ENCODE measurements around the gene ZNF784.
A peak's percentile ranks its signal among the peaks of the same experiment; 100 is the strongest.

ZNF784 gene

GRCh38 chr19:55581823-55582223, 42.5 kb downstream of the ZNF784 start:
- Histone ChIP-seq H2BK15ac (ENCODE audit: low read depth, poor library complexity, severe bottlenecking) (no peak overlapping the region), H3K4ac (ENCODE audit: low read depth in 1 of 2, low read length in 2 of 2) (no peak overlapping the region), H2BK120ac (ENCODE audit: low read depth, low read length) (no peak overlapping the region), H3K14ac (ENCODE audit: low read length in 2 of 2) (no peak overlapping the region), H3K27ac (ENCODE audit: low read length, poor library complexity, severe bottlenecking) (peak overlapping the region; percentile 99), H3K79me1 (replicated peaks; ENCODE audit: low read length, poor library complexity, severe bottlenecking) (peaks cover 2% of the 10 kb centered on the region), H4K91ac (ENCODE audit: low read length) (no peak overlapping the region), H3K27me3 (ENCODE audit: control insufficient read depth in 1 of 2, insufficient read depth in 1 of 2, low read length in 2 of 2) (no peaks in the 10 kb centered on the region), H2BK5ac (ENCODE audit: low read depth, low read length, poor library complexity, severe bottlenecking) (peak overlapping the region; percentile 90), H3K36me3 (ENCODE audit: control insufficient read depth in 1 of 2, insufficient read depth in 2 of 2, low read depth in 1 of 2, low read length in 2 of 2) (peaks cover 10 to 27% of the 10 kb centered on the region in 2 experiments), H3K9ac (ENCODE audit: low read length) (no peak overlapping the region), H3K4me1 (ENCODE audit: control insufficient read depth, insufficient read depth, low read depth, low read length) (peaks cover 47% of the 10 kb centered on the region), H3K4me3 (ENCODE audit: insufficient read depth in 1 of 2, low read depth in 1 of 2, low read length in 2 of 2) (peak overlapping the region in 1 of 2 experiments; percentile 90), H4K8ac (ENCODE audit: low read length) (peak overlapping the region; percentile 21), H3K18ac (ENCODE audit: low read depth in 1 of 2, low read length in 2 of 2) (no peak overlapping the region), H3K9me3 (ENCODE audit: control insufficient read depth, low read length) (no peaks in the 10 kb centered on the region), H3K23ac (ENCODE audit: low read length in 2 of 2) (no peak overlapping the region), H2BK12ac (ENCODE audit: low read length in 2 of 2) (no peak overlapping the region), H2AK5ac (ENCODE audit: low read length, severe bottlenecking) (peak overlapping the region; percentile 66), H3K4me2 (ENCODE audit: low read length, poor library complexity, severe bottlenecking) (peak overlapping the region; percentile 73), H2AFZ (ENCODE audit: low read depth, low read length) (no peak overlapping the region)
- WGBS = 47% methylated on average over 6 of the region's 6 CpGs
- DNase-seq = no peak

DNA sequence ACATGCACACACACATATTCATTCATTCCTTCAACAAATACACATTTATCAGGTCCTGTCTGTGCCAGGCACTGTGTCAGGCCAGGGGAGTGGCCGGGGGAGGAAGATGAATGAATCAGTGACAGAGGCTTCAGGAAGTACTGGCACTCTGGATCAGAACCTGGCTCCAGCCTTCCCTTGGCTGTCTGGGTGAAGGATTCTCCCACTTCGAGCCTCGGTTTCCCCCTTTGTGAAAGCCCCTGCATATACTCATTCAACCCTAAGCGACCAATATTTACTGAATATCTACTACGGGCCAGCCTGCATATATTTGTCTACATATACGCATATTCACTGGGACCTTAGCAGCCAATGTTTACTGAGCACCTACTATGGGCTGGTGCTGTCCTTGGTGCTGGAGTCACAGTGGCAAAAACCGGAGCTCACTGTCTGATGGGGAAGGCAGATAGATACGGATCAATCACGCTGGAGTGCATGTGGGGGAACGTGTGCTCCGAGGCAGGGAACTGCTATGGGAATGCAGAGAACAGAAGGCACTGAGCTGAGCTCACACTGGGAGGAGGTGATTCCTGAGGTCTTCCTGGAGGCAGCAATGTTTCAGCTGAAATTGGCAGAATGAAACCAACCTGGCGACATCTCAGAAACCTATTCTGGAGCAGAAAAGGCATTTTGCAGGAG, 43.1 kb downstream of the ZNF784 start:
- peaks cover 2% of the 10 kb centered on the region for H3K79me1 ChIP-seq (replicated peaks; ENCODE audit: low read length, poor library complexity, severe bottlenecking)
- H3K27ac ChIP-seq (ENCODE audit: low read length, poor library complexity, severe bottlenecking) = peak overlapping the region; percentile 99
- DNase-seq = peak; percentile 12
- no peaks in the 10 kb centered on the region for H3K9me3 ChIP-seq (ENCODE audit: control insufficient read depth, low read length)
- peak overlapping the region; percentile 69 for H2BK5ac ChIP-seq (ENCODE audit: low read depth, low read length, poor library complexity, severe bottlenecking)
- peak overlapping the region; percentile 52 to 85 for H3K18ac ChIP-seq (ENCODE audit: low read depth in 1 of 2, low read length in 2 of 2)
- H3K23ac ChIP-seq (ENCODE audit: low read length in 2 of 2) = no peak overlapping the region
- peak overlapping the region; percentile 66 for H2AK5ac ChIP-seq (ENCODE audit: low read length, severe bottlenecking)
- no peak overlapping the region for H2BK120ac ChIP-seq (ENCODE audit: low read depth, low read length)
- peak overlapping the region; percentile 86 for H3K9ac ChIP-seq (ENCODE audit: low read length)
- 49% methylated on average over 12 of the region's 12 CpGs for WGBS
- H4K8ac ChIP-seq (ENCODE audit: low read length) = peak overlapping the region; percentile 97
- H3K4ac ChIP-seq (ENCODE audit: low read depth in 1 of 2, low read length in 2 of 2) = peak overlapping the region in 1 of 2 experiments; percentile 61
- H2BK12ac ChIP-seq (ENCODE audit: low read length in 2 of 2) = no peak overlapping the region
- peak overlapping the region; percentile 27 to 90 for H3K4me3 ChIP-seq (ENCODE audit: insufficient read depth in 1 of 2, low read depth in 1 of 2, low read length in 2 of 2)
- no peaks in the 10 kb centered on the region for H3K27me3 ChIP-seq (ENCODE audit: control insufficient read depth in 1 of 2, insufficient read depth in 1 of 2, low read length in 2 of 2)
- H3K4me2 ChIP-seq (ENCODE audit: low read length, poor library complexity, severe bottlenecking) = peak overlapping the region; percentile 73
- peak overlapping the region in 1 of 2 experiments; percentile 62 for H3K14ac ChIP-seq (ENCODE audit: low read length in 2 of 2)
- H3K36me3 ChIP-seq (ENCODE audit: control insufficient read depth in 1 of 2, insufficient read depth in 2 of 2, low read depth in 1 of 2, low read length in 2 of 2) = peaks cover 13 to 29% of the 10 kb centered on the region in 2 experiments
- peaks cover 42% of the 10 kb centered on the region for H3K4me1 ChIP-seq (ENCODE audit: control insufficient read depth, insufficient read depth, low read depth, low read length)
- peak overlapping the region; percentile 53 for H2BK15ac ChIP-seq (ENCODE audit: low read depth, poor library complexity, severe bottlenecking)
- no peak overlapping the region for H2AFZ ChIP-seq (ENCODE audit: low read depth, low read length)
- peak overlapping the region; percentile 84 for H4K91ac ChIP-seq (ENCODE audit: low read length)

- WGBS = 0% methylated on average over 6 of the region's 24 CpGs
- Histone ChIP-seq H2AK5ac (ENCODE audit: low read length, severe bottlenecking) (peak within 1 kb of the TSS; percentile 76), H3K27ac (ENCODE audit: low read length, poor library complexity, severe bottlenecking) (peak within 1 kb of the TSS; percentile 99)
These were observed 43.7 kb downstream of the ZNF784 start, which contains the start of gene ZNF579 for GRCh38 chr19:55580628-55581144. TSS of gene ZNF579 (minus strand) at chr19:55580848. CDS start at chr19:55579639, 1,209 bp downstream.

More at GRCh38 chr19:55580628-55581144, 43.7 kb downstream of the ZNF784 start, which contains the start of gene ZNF579:
- peak within 1 kb of the TSS; percentile 73 for H3K4me2 ChIP-seq (ENCODE audit: low read length, poor library complexity, severe bottlenecking)
- peak within 1 kb of the TSS in 1 of 2 experiments; percentile 99 for H3K14ac ChIP-seq (ENCODE audit: low read length in 2 of 2)
- no peak within 1 kb of the TSS for H2AFZ ChIP-seq (ENCODE audit: low read depth, low read length)
- H3K27me3 ChIP-seq (ENCODE audit: control insufficient read depth in 1 of 2, insufficient read depth in 1 of 2, low read length in 2 of 2) = no peaks in the 10 kb centered on the region
- H3K23ac ChIP-seq (ENCODE audit: low read length in 2 of 2) = peak within 1 kb of the TSS in 1 of 2 experiments; percentile 81
- H2BK15ac ChIP-seq (ENCODE audit: low read depth, poor library complexity, severe bottlenecking) = peak within 1 kb of the TSS; percentile 66
- H3K4ac ChIP-seq (ENCODE audit: low read depth in 1 of 2, low read length in 2 of 2) = peak within 1 kb of the TSS; percentile 62 to 98
- peak within 1 kb of the TSS; percentile 86 to 90 for H3K4me3 ChIP-seq (ENCODE audit: insufficient read depth in 1 of 2, low read depth in 1 of 2, low read length in 2 of 2)
- peaks cover 38% of the 10 kb centered on the region for H3K4me1 ChIP-seq (ENCODE audit: control insufficient read depth, insufficient read depth, low read depth, low read length)
- H2BK5ac ChIP-seq (ENCODE audit: low read depth, low read length, poor library complexity, severe bottlenecking) = peak within 1 kb of the TSS; percentile 100
- peaks cover 2% of the 10 kb centered on the region for H3K79me1 ChIP-seq (replicated peaks; ENCODE audit: low read length, poor library complexity, severe bottlenecking)
- H3K9ac ChIP-seq (ENCODE audit: low read length) = peak within 1 kb of the TSS; percentile 86
- peak within 1 kb of the TSS; percentile 88 to 98 for H3K18ac ChIP-seq (ENCODE audit: low read depth in 1 of 2, low read length in 2 of 2)
- no peak within 1 kb of the TSS for H2BK12ac ChIP-seq (ENCODE audit: low read length in 2 of 2)
- DNase-seq = peak; percentile 91
- no peaks in the 10 kb centered on the region for H3K9me3 ChIP-seq (ENCODE audit: control insufficient read depth, low read length)
- H4K8ac ChIP-seq (ENCODE audit: low read length) = peak within 1 kb of the TSS; percentile 97
- peak within 1 kb of the TSS; percentile 94 for H2BK120ac ChIP-seq (ENCODE audit: low read depth, low read length)
- H4K91ac ChIP-seq (ENCODE audit: low read length) = peak within 1 kb of the TSS; percentile 86
- H3K36me3 ChIP-seq (ENCODE audit: control insufficient read depth in 1 of 2, insufficient read depth in 2 of 2, low read depth in 1 of 2, low read length in 2 of 2) = peaks cover 13 to 29% of the 10 kb centered on the region in 2 experiments

Measured in mesenchymal stem cell (in vitro differentiated cells and primary cell).